Heart right ventricle (tissue), 16 donors: ENCODE data around the gene CELA2B. TPM values are rescaled to one million over a fixed set of nuclear protein-coding genes. Genes with fewer than 3 reads are reported as not detected.
"Not testable (repeated sequence)": the region's sequence is repeated elsewhere in the genome, so short reads cannot be mapped to it uniquely, and the experiment has no call there.

ENCODE experiments used
- ATAC-seq, 8 donors: fragments of 200-7000 bp; cut with Tn5 transposase; one replicate each; pipeline ENCODE4 v1.9.1; 2020; ENCODE audit warnings: mild to moderate bottlenecking in 8 of 8, moderate library complexity in 8 of 8, moderate number of reproducible peaks in 1 of 8
- DNase-seq, 2 donors: peaks; one replicate each; pipeline ENCODE4 v3.0.0-alpha.2; 2020
- H3K27ac ChIP-seq, 10 donors: fragments of 200-600 bp; sonication (generic) in 2 of 10; one replicate each; pipeline versions ENCODE4 v1.5.0 to v1.8.0; 2020 to 2022; ENCODE audit warnings: mild to moderate bottlenecking in 3 of 10
- H3K27me3 ChIP-seq, 7 donors: fragments of 200-600 bp; one replicate each; pipeline ENCODE4 v1.8.0; 2021 to 2022; ENCODE audit warnings: mild to moderate bottlenecking in 2 of 7
- H3K36me3 ChIP-seq, 9 donors: fragments of 200-600 bp; sonication (generic) in 1 of 9; one replicate each; pipeline versions ENCODE4 v1.5.0 to v1.8.0; 2020 to 2022; ENCODE audit warnings: mild to moderate bottlenecking in 2 of 9
- H3K4me1 ChIP-seq, 9 donors: fragments of 200-600 bp; sonication (generic) in 1 of 9; one replicate each; pipeline versions ENCODE4 v1.5.0 to v1.8.0; 2020 to 2022; ENCODE audit warnings: mild to moderate bottlenecking in 4 of 9
- H3K4me3 ChIP-seq, 10 donors: fragments of 200-600 bp; sonication (generic) in 2 of 10; one replicate each; pipeline versions ENCODE4 v1.5.0 to v1.8.0; 2020 to 2022; ENCODE audit warnings: mild to moderate bottlenecking in 7 of 10, moderate library complexity in 2 of 10
- H3K9me3 ChIP-seq, 11 donors: fragments of 200-600 bp in 10 of 11; sonication (generic) in 2 of 11; one replicate each; pipeline versions ENCODE4 v1.5.0 to v1.8.0; 2013 to 2022; ENCODE audit warnings: mild to moderate bottlenecking in 2 of 11, control low read depth in 1 of 11, moderate library complexity in 1 of 11
- CTCF ChIP-seq, 9 donors: fragments of 200-600 bp; sonication (generic) in 2 of 9; IDR thresholded peaks; one replicate each; pipeline versions ENCODE4 v1.5.0 to v1.8.0; 2021 to 2022; ENCODE audit warnings: antibody characterized with exemption in 9 of 9, mild to moderate bottlenecking in 5 of 9, moderate library complexity in 1 of 9
- WGBS, 2 donors: extraction: QIAGEN DNeasy Blood & Tissue Kit; methylation state at CpG; one replicate each; pipeline ENCODE4 v1.1.7; 2013; ENCODE audit warnings: inconsistent platforms in 1 of 2; 5-methylcytosine and 5-hydroxymethylcytosine counted together
- intact Hi-C, 10 donors: fragments of 100-400 bp; cut with DNase I; formaldehyde crosslinking; loops; one replicate each; pipeline versions ENCODE4 v1.11.1 to v1.14.2; 2022
- polyA plus RNA-seq, 2 donors: library from polyadenylated mRNA; stranded (reverse); fragments of 200-250 nt; gene quantifications; one replicate each; pipeline ENCODE4 v1.2.3, GENCODE V29; 2013
- total RNA-seq, 10 donors: library from RNA; stranded (reverse); fragmentation: NEBNext Ultra II Directional in 3 of 10; extraction: Animal tissue kit (Norgen Biotek cat#: 25700) in 3 of 10; gene quantifications; one replicate each; pipeline versions ENCODE4 v1.2.1 to v1.2.4, GENCODE V29; 2021 to 2023
- donor health status: Arrhythmogenic right ventricular cardiomyopathy.
- donor health status: ischemic (EF 13 %, LVEDD 7.1; RV severe dilation, severe dysfunction).
- donor health status: healthy with polysubstance abuse.
- donor health status: DM: no; HTN: yes; CAD: no.
- donor health status: DM: no; HTN: no; CAD: no.
- donor health status: ischemic (EF 25% LVEDD 6.9; RV normal size, moderate dysfunction).
- donor health status: ischemic (EF 25% LVEDD 5.7; RV mildly dilated, moderate dysfunction).
- donor health status: healthy.
- donor health status: DM: yes; HTN: yes; CAD: no.
- donor health status: Ischemic cardiomyopathy.
- donor health status: ischemic (EF 35%, LVEDD 5.7; RV mildly dilated, moderate dysfunction).
- donor health status: nonischemic (EF 11% LVEDD 7.7; RV severe dilation, severe dysfunction).
- donor health status: DM: yes; HTN: yes; CAD: no.
- donor health status: PGD.
- donor health status: ischemic (EF 29% LVEDD 5.4; RV normal size, mild dysfunction).
- donor health status: nonischemic (EF 23%, LVEDD 6.1; RV moderate dilation, normal function).

The CELA2B gene
- total and polyA plus RNA-seq, 12 donors = not detected

- 45 to 59% methylated on average over 9 of the region's 9 CpGs for WGBS, 2 donors
- Histone ChIP-seq H3K36me3 (peaks cover 0 to 36% (median 0%) of the 10 kb centered on the region in 9 donors), H3K4me3 (no peak overlapping the region), H3K27me3 (no peaks in the 10 kb centered on the region), H3K4me1 (peaks cover 1 to 15% (median 4%) of the 10 kb centered on the region in 9 donors), H3K27ac (no peak overlapping the region), H3K9me3 (no peaks in the 10 kb centered on the region)
- intact Hi-C loops = loop anchor here in 5 of 10 donors (10.0 kb wide), 2 partner anchors 58 to 308 kb away; no protein-coding TSS in a partner anchor
- ATAC-seq = peak in 1 of 8 donors; percentile 6
- TF ChIP-seq CTCF (IDR thresholded peaks at IDR 0.05) = no peak
- DNase-seq = no peak
These were observed 43.6 kb upstream of the CELA2B start for GRCh38 chr1:15432324-15432723.

GRCh38 chr1:15433471-15433870, 42.4 kb upstream of the CELA2B start:
- H3K36me3 ChIP-seq = peaks cover 0 to 24% (median 0%) of the 10 kb centered on the region in 9 donors
- intact Hi-C loops = loop anchor here in 5 of 10 donors (10.0 kb wide), 2 partner anchors 59 to 309 kb away; no protein-coding TSS in a partner anchor
- DNase-seq (no peak), ATAC-seq (no peak)
- no peaks in the 10 kb centered on the region for H3K9me3 ChIP-seq
- peaks cover 0 to 12% (median 0%) of the 10 kb centered on the region in 9 donors for H3K4me1 ChIP-seq
- no peaks in the 10 kb centered on the region for H3K27me3 ChIP-seq
- no peak for TF ChIP-seq CTCF (IDR thresholded peaks at IDR 0.05)
- WGBS, 2 donors = 90 to 92% methylated on average over 9 of the region's 9 CpGs
- no peak overlapping the region for H3K4me3 ChIP-seq
- no peak overlapping the region for H3K27ac ChIP-seq

- H3K27ac ChIP-seq, DNase-seq, ATAC-seq, H3K27me3 ChIP-seq, H3K9me3 ChIP-seq, H3K4me3 ChIP-seq: not testable (repeated sequence)
- intact Hi-C loops = loop anchor here in 5 of 10 donors (10.0 kb wide), 2 partner anchors 60 to 310 kb away; no protein-coding TSS in a partner anchor
- H3K36me3 ChIP-seq = peaks cover 0 to 12% (median 0%) of the 10 kb centered on the region in 9 donors
- WGBS, 2 donors = 73 to 75% methylated on average over 8 of the region's 8 CpGs
- H3K4me1 ChIP-seq = peaks cover 0 to 12% (median 0%) of the 10 kb centered on the region in 9 donors
These were observed 41.2 kb upstream of the CELA2B start for GRCh38 chr1:15434739-15435138.

- ATAC-seq = no peak
- Histone ChIP-seq H3K4me1 (peaks cover 0 to 12% (median 0%) of the 10 kb centered on the region in 9 donors), H3K27me3 (no peaks in the 10 kb centered on the region), H3K36me3 (peaks cover 0 to 6% (median 0%) of the 10 kb centered on the region in 9 donors), H3K9me3 (no peaks in the 10 kb centered on the region), H3K4me3 (no peak overlapping the region), H3K27ac (no peak overlapping the region)
- TF ChIP-seq CTCF (IDR thresholded peaks at IDR 0.05) = no peak
- WGBS, 2 donors = 95% methylated on average over 17 of the region's 17 CpGs
- no peak for DNase-seq
- intact Hi-C loops = loop anchor here in 5 of 10 donors (10.0 kb wide), 2 partner anchors 61 to 311 kb away; no protein-coding TSS in a partner anchor
These were observed 40.4 kb upstream of the CELA2B start for GRCh38 chr1:15435239-15436077.
